Lower lobe of right lung (tissue), 2 donors: ENCODE results near the gene ACAD8. TPM values are rescaled to one million over a fixed set of nuclear protein-coding genes. Genes with fewer than 3 reads are reported as not detected.
A peak's percentile ranks its signal among the peaks of the same experiment; 100 is the strongest.

Experiments
- ATAC-seq, 2 donors: fragments of 200-7000 bp; cut with Tn5 transposase; one replicate each; pipeline ENCODE4 v1.9.1; 2020 to 2022; ENCODE audit warnings: mild to moderate bottlenecking in 2 of 2, moderate library complexity in 2 of 2
- DNase-seq: peaks from one replicate; pipeline ENCODE4 v3.0.0-alpha.2; 2020
- H3K27ac ChIP-seq: fragments of 200-600 bp; one replicate; pipeline ENCODE4 v1.8.0; 2022
- H3K27me3 ChIP-seq: fragments of 200-600 bp; one replicate; pipeline ENCODE4 v1.8.0; 2022; ENCODE audit warnings: low read depth
- H3K36me3 ChIP-seq: fragments of 200-600 bp; one replicate; pipeline ENCODE4 v1.8.0; 2022; ENCODE audit warnings: mild to moderate bottlenecking
- H3K4me1 ChIP-seq: fragments of 200-600 bp; one replicate; pipeline ENCODE4 v1.8.0; 2022
- H3K4me3 ChIP-seq: fragments of 200-600 bp; one replicate; pipeline ENCODE4 v1.8.0; 2022; ENCODE audit warnings: mild to moderate bottlenecking
- H3K9me3 ChIP-seq: fragments of 200-600 bp; one replicate; pipeline ENCODE4 v1.8.0; 2022
- CTCF ChIP-seq: fragments of 200-600 bp; IDR thresholded peaks from one replicate; pipeline ENCODE4 v1.8.0; 2022; ENCODE audit warnings: antibody characterized with exemption, mild to moderate bottlenecking
- intact Hi-C: fragments of 100-400 bp; cut with DNase I; formaldehyde crosslinking; loops from one replicate; pipeline ENCODE4 v1.11.0; 2022
- total RNA-seq: library from RNA; stranded (reverse); fragmentation: NEBNext Ultra II Directional; extraction: Animal tissue kit (Norgen Biotek cat#: 25700); gene quantifications from one replicate; pipeline ENCODE4 v1.2.1, GENCODE V29; 2021
- donor health status: DM: no; HTN: yes; CAD: no; lungs with severe emphysema.

The ACAD8 gene
- total RNA-seq, 1 donor from 2014 or later: 33.9 TPM

- DNase-seq: no peak
- Histone ChIP-seq H3K4me1 (peaks cover 24% of the 10 kb centered on the region), H3K4me3 (no peak overlapping the region), H3K27ac (no peak overlapping the region), H3K36me3 (peaks cover 46% of the 10 kb centered on the region), H3K9me3 (no peaks in the 10 kb centered on the region), H3K27me3 (peaks cover 5% of the 10 kb centered on the region)
- no peak for ATAC-seq
- intact Hi-C loops: no loop called here
- no peak for TF ChIP-seq CTCF
Observed at GRCh38 chr11:134264966-134265764, 11.8 kb downstream of the ACAD8 start.

- TF ChIP-seq CTCF: no peak
- ATAC-seq: peak; percentile 11 to 50
- no peak overlapping the region for H3K4me3 ChIP-seq
- no peak for DNase-seq
- no peaks in the 10 kb centered on the region for H3K9me3 ChIP-seq
- peak overlapping the region; percentile 61 for H3K27ac ChIP-seq
- H3K36me3 ChIP-seq: peaks cover 33% of the 10 kb centered on the region
- H3K4me1 ChIP-seq: peaks cover 24% of the 10 kb centered on the region
- H3K27me3 ChIP-seq: peaks cover 13% of the 10 kb centered on the region
- intact Hi-C loops: no loop called here
Observed at GRCh38 chr11:134266440-134266839, 13.1 kb downstream of the ACAD8 start.

GRCh38 chr11:134266841-134267251, 13.5 kb downstream of the ACAD8 start:
- H3K4me1 ChIP-seq: peaks cover 24% of the 10 kb centered on the region
- H3K4me3 ChIP-seq: no peak overlapping the region
- ATAC-seq (peak; percentile 79 to 92), DNase-seq (no peak)
- peak overlapping the region; percentile 61 for H3K27ac ChIP-seq
- H3K9me3 ChIP-seq: no peaks in the 10 kb centered on the region
- peaks cover 29% of the 10 kb centered on the region for H3K36me3 ChIP-seq
- TF ChIP-seq CTCF: no peak
- H3K27me3 ChIP-seq: peaks cover 17% of the 10 kb centered on the region
- intact Hi-C loops: no loop called here

- no peak for DNase-seq
- intact Hi-C loops: no loop called here
- Histone ChIP-seq H3K36me3 (peaks cover 23% of the 10 kb centered on the region), H3K4me1 (peaks cover 24% of the 10 kb centered on the region), H3K4me3 (no peak overlapping the region), H3K9me3 (no peaks in the 10 kb centered on the region), H3K27me3 (peaks cover 23% of the 10 kb centered on the region), H3K27ac (no peak overlapping the region)
- no peak for TF ChIP-seq CTCF
- no peak for ATAC-seq
Observed at GRCh38 chr11:134267461-134267860, 14.1 kb downstream of the ACAD8 start.

GRCh38 chr11:134267966-134268365, 14.6 kb downstream of the ACAD8 start:
- Histone ChIP-seq H3K27ac (no peak overlapping the region), H3K9me3 (no peaks in the 10 kb centered on the region), H3K4me1 (peaks cover 24% of the 10 kb centered on the region), H3K4me3 (no peak overlapping the region), H3K27me3 (peaks cover 28% of the 10 kb centered on the region), H3K36me3 (peaks cover 18% of the 10 kb centered on the region)
- DNase-seq: no peak
- ATAC-seq: no peak
- intact Hi-C loops: no loop called here
- no peak for TF ChIP-seq CTCF
